Upper lobe of left lung (tissue), 4 donors: Measurements from ENCODE around the gene LDAH.

ENCODE experiments used
- CTCF ChIP-seq, 6 experiments: fragments of 450-650 bp in 4 of 6; fragments of 200-600 bp in 2 of 6; sonication (generic) in 2 of 6; IDR thresholded peaks; one replicate each; pipeline ENCODE4 v1.5.1; 2016 to 2019; ENCODE audit warnings: antibody characterized with exemption in 6 of 6
- EP300 ChIP-seq, 4 donors: sonication (generic); formaldehyde crosslinking; IDR thresholded peaks; one replicate each; pipeline ENCODE4 v1.5.1; 2017; ENCODE audit warnings: antibody characterized with exemption in 4 of 4, control low read depth in 2 of 4
- POLR2A ChIP-seq, 4 donors: fragments of 450-650 bp; IDR thresholded peaks; one replicate each; pipeline ENCODE4 v1.5.1; 2016 to 2017; ENCODE audit warnings: antibody characterized with exemption in 4 of 4, mild to moderate bottlenecking in 2 of 4

GRCh38 chr2:20737505-20737904 lies 85.4 kb downstream of the LDAH start:
- no peak for TF ChIP-seq POLR2A (IDR thresholded peaks at IDR 0.05)
- TF ChIP-seq CTCF (IDR thresholded peaks at IDR 0.05): no peak
- no peak for TF ChIP-seq EP300 (IDR thresholded peaks at IDR 0.05)
